H9 (cell line): ENCODE results near the gene MAD1L1. TPM values are rescaled to one million over a fixed set of nuclear protein-coding genes. Genes with fewer than 3 reads are reported as not detected.

ENCODE experiments used
- DNase-seq: peaks from one replicate; pipeline ENCODE4 v3.0.0-alpha.2; 2017
- H2AFZ ChIP-seq: one replicate; pipeline ENCODE4 v1.6.1; 2013; ENCODE audit warnings: mild to moderate bottlenecking, low read length, control low read depth, moderate library complexity
- H2AK5ac ChIP-seq: 2 replicates; pipeline ENCODE4 v1.6.1; 2013; ENCODE audit warnings: low read length, control low read depth, mixed read lengths; ENCODE audit not compliant: insufficient read length
- H2BK120ac ChIP-seq: one replicate; pipeline ENCODE4 v1.6.1; 2013; ENCODE audit warnings: low read depth, mild to moderate bottlenecking, low read length, control low read depth, inconsistent platforms; ENCODE audit not compliant: poor library complexity, severe bottlenecking
- H2BK12ac ChIP-seq: 2 replicates; pipeline ENCODE4 v1.6.1; 2013; ENCODE audit warnings: low read length, control low read depth, mixed read lengths, low read depth; ENCODE audit not compliant: insufficient read length
- H2BK15ac ChIP-seq: 2 replicates; pipeline ENCODE4 v1.6.1; 2013; ENCODE audit warnings: low read depth, low read length, control low read depth
- H2BK20ac ChIP-seq: one replicate; pipeline ENCODE4 v1.6.1; 2013; ENCODE audit warnings: low read depth, mild to moderate bottlenecking, low read length, control low read depth, inconsistent platforms; ENCODE audit not compliant: poor library complexity, severe bottlenecking
- H2BK5ac ChIP-seq: 2 replicates; pipeline ENCODE4 v1.6.1; 2013; ENCODE audit warnings: low read length, control low read depth, mixed read lengths; ENCODE audit not compliant: insufficient read length
- H3K14ac ChIP-seq: 2 replicates; pipeline ENCODE4 v1.6.1; 2013; ENCODE audit warnings: low read length, control low read depth; ENCODE audit not compliant: insufficient read depth
- H3K18ac ChIP-seq: 2 replicates; pipeline ENCODE4 v1.6.1; 2013; ENCODE audit warnings: low read depth, mild to moderate bottlenecking, mixed read lengths, low read length, control low read depth; ENCODE audit not compliant: insufficient read length
- H3K23ac ChIP-seq: 2 replicates; pipeline ENCODE4 v1.6.1; 2013; ENCODE audit warnings: low read length, control low read depth, mixed read lengths, low read depth; ENCODE audit not compliant: insufficient read length
- H3K23me2 ChIP-seq: 2 replicates; pipeline ENCODE4 v1.6.1; 2013; ENCODE audit warnings: low read depth, mild to moderate bottlenecking, mixed read lengths, low read length, control low read depth; ENCODE audit not compliant: insufficient read length, poor library complexity, severe bottlenecking
- H3K27ac ChIP-seq: 2 replicates; pipeline ENCODE4 v1.5.1; 2013; ENCODE audit warnings: low read length, control low read depth, mixed read lengths, low read depth; ENCODE audit not compliant: insufficient read length
- H3K27me3 ChIP-seq: 2 replicates; pipeline ENCODE4 v1.6.1; 2013; ENCODE audit warnings: low read length, control low read depth, inconsistent platforms; ENCODE audit not compliant: insufficient read depth
- H3K4ac ChIP-seq: 2 replicates; pipeline ENCODE4 v1.6.1; 2013; ENCODE audit warnings: low read depth, mild to moderate bottlenecking, control low read depth, inconsistent platforms, low read length, moderate library complexity
- H3K4me1 ChIP-seq: 2 replicates; pipeline ENCODE4 v1.6.1; 2013; ENCODE audit warnings: low read length, control low read depth, inconsistent platforms; ENCODE audit not compliant: insufficient read depth
- H3K4me2 ChIP-seq: 2 replicates; pipeline ENCODE4 v1.6.1; 2013; ENCODE audit warnings: low read length, control low read depth, mixed read lengths; ENCODE audit not compliant: insufficient read length, insufficient read depth
- H3K56ac ChIP-seq: 2 replicates; pipeline ENCODE4 v1.6.1; 2013; ENCODE audit warnings: low read depth, mild to moderate bottlenecking, mixed read lengths, low read length, control low read depth; ENCODE audit not compliant: insufficient read length
- H3K79me1 ChIP-seq: 2 replicates; pipeline ENCODE4 v1.6.1; 2013; ENCODE audit warnings: low read depth, mild to moderate bottlenecking, moderate library complexity, low read length, control low read depth, inconsistent platforms; ENCODE audit not compliant: insufficient read depth, poor library complexity, severe bottlenecking
- H3K79me2 ChIP-seq: 2 replicates; pipeline ENCODE4 v1.6.1; 2013; ENCODE audit warnings: low read length, control low read depth, inconsistent platforms; ENCODE audit not compliant: insufficient read depth
- H3K9ac ChIP-seq: 2 replicates; pipeline ENCODE4 v1.6.1; 2013; ENCODE audit warnings: low read length, control low read depth, mixed read lengths; ENCODE audit not compliant: insufficient read length; ENCODE audit errors: extremely low read depth
- H3K9me3 ChIP-seq: one replicate; pipeline ENCODE4 v1.6.1; 2013; ENCODE audit warnings: low read depth, low read length, inconsistent platforms; ENCODE audit not compliant: control insufficient read depth
- H3T11ph ChIP-seq: one replicate; pipeline ENCODE4 v1.6.1; 2013; ENCODE audit warnings: mild to moderate bottlenecking, low read length, control low read depth, inconsistent platforms
- H4K20me1 ChIP-seq: one replicate; pipeline ENCODE4 v1.6.1; 2013; ENCODE audit not compliant: control insufficient read depth, insufficient read length, insufficient read depth
- H4K5ac ChIP-seq: 2 replicates; pipeline ENCODE4 v1.6.1; 2013; ENCODE audit warnings: low read depth, mild to moderate bottlenecking, mixed read lengths, low read length, control low read depth; ENCODE audit not compliant: insufficient read length
- H4K8ac ChIP-seq: replicated peaks from 2 replicates; pipeline ENCODE4 v1.6.1; 2013; ENCODE audit warnings: low read length, control low read depth, mixed read lengths, low read depth; ENCODE audit not compliant: insufficient read length
- H4K91ac ChIP-seq: 2 replicates; pipeline ENCODE4 v1.6.1; 2013; ENCODE audit warnings: low read depth, mild to moderate bottlenecking, moderate library complexity, mixed read lengths, low read length, control low read depth; ENCODE audit not compliant: insufficient read length
- H3K27ac Mint-ChIP-seq, 3 experiments: 2 replicates in 2 of 3; 3 replicates in 1 of 3; pipeline ENCODE4 v1.8.0; 2020 to 2021; ENCODE audit warnings: mixed read lengths in 3 of 3, mild to moderate bottlenecking in 1 of 3, moderate library complexity in 1 of 3
- H3K27me3 Mint-ChIP-seq: 2 replicates; pipeline ENCODE4 v1.8.0; 2021; ENCODE audit warnings: low read depth, mild to moderate bottlenecking, moderate library complexity, mixed read lengths
- H3K36me3 Mint-ChIP-seq, 3 experiments: 2 replicates in 2 of 3; 3 replicates in 1 of 3; pipeline ENCODE4 v1.8.0; 2020 to 2021; ENCODE audit warnings: low read depth in 3 of 3, mixed read lengths in 3 of 3; ENCODE audit not compliant: insufficient read depth in 1 of 3
- H3K4me1 Mint-ChIP-seq, 2 experiments: 2 replicates each; pipeline ENCODE4 v1.8.0; 2020; ENCODE audit warnings: mixed read lengths in 2 of 2
- H3K4me3 Mint-ChIP-seq, 2 experiments: 2 replicates in 1 of 2; 3 replicates in 1 of 2; pipeline ENCODE4 v1.8.0; 2020 to 2021; ENCODE audit warnings: mild to moderate bottlenecking in 2 of 2, mixed read lengths in 2 of 2, moderate library complexity in 1 of 2
- H3K9me3 Mint-ChIP-seq, 2 experiments: 2 replicates in 1 of 2; 3 replicates in 1 of 2; pipeline ENCODE4 v1.8.0; 2020; ENCODE audit warnings: mild to moderate bottlenecking in 2 of 2, mixed read lengths in 2 of 2, moderate library complexity in 1 of 2
- WGBS: extraction: QIAGEN DNeasy Blood & Tissue Kit; methylation state at CpG from one replicate; pipeline ENCODE4 v1.1.7; 2013; ENCODE audit warnings: missing lambda C conversion rate, low lambda C conversion rate, mixed read lengths; ENCODE audit not compliant: insufficient read length; ENCODE audit errors: extremely low coverage; 5-methylcytosine and 5-hydroxymethylcytosine counted together
- total RNA-seq: library from RNA; stranded (reverse); gene quantifications from 2 replicates; pipeline ENCODE4 v1.2.1, GENCODE V29; 2021
- TF ChIP-seq, protein P1 (sequence below): fragments of 200-600 bp; sonication (generic); conservative IDR thresholded peaks from 3 replicates; pipeline ENCODE4 v1.8.0; 2021; ENCODE audit warnings: antibody characterized with exemption, mild to moderate bottlenecking

MAD1L1 gene
- total RNA-seq, 1 experiment from 2014 or later: 39.0 TPM

DNA sequence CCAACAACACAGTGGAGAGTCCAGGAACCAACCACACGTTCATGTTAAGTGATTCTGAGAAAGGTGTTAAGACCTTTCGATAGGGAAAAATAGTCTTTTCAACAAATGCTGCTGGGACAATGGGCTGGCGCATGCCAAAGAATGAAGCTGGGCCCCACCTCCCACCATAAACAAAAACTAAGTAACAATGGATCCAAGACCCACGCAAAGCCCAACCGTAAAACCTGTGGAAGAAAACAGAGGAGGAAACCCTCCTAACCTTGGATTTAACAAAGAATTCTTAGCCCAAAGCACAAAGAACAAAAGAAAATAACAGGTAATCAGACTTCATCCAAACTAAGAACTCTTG, 289.8 kb downstream of the MAD1L1 start:
- TF ChIP-seq, protein P1, sequence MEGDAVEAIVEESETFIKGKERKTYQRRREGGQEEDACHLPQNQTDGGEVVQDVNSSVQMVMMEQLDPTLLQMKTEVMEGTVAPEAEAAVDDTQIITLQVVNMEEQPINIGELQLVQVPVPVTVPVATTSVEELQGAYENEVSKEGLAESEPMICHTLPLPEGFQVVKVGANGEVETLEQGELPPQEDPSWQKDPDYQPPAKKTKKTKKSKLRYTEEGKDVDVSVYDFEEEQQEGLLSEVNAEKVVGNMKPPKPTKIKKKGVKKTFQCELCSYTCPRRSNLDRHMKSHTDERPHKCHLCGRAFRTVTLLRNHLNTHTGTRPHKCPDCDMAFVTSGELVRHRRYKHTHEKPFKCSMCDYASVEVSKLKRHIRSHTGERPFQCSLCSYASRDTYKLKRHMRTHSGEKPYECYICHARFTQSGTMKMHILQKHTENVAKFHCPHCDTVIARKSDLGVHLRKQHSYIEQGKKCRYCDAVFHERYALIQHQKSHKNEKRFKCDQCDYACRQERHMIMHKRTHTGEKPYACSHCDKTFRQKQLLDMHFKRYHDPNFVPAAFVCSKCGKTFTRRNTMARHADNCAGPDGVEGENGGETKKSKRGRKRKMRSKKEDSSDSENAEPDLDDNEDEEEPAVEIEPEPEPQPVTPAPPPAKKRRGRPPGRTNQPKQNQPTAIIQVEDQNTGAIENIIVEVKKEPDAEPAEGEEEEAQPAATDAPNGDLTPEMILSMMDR: no peak
- no peak for DNase-seq

More for the DNA sequence above, 289.8 kb downstream of the MAD1L1 start:
- peaks cover 6 to 14% (median 13%) of the 10 kb centered on the region in 3 experiments for H3K36me3 Mint-ChIP-seq
- WGBS: no CpG with 5 or more reads among the region's 5 CpGs
- Histone ChIP-seq H4K5ac (no peak overlapping the region), H3K14ac (no peak overlapping the region; the same call in 1 of the 2 replicates), H3K9me3 (peaks cover 8% of the 10 kb centered on the region), H3K27ac (no peak overlapping the region), H2BK5ac (no peak overlapping the region), H2AFZ (no peak overlapping the region), H2BK20ac (no peak overlapping the region), H2BK15ac (no peak overlapping the region), H2AK5ac (no peak overlapping the region), H3K27me3 (no peaks in the 10 kb centered on the region), H3K4me2 (no peak overlapping the region), H4K8ac (no peak overlapping the region), H3K9ac (no peak overlapping the region), H3K18ac (no peak overlapping the region), H2BK120ac (no peak overlapping the region), H4K20me1 (no peaks in the 10 kb centered on the region), H3K4me1 (peaks cover 2% of the 10 kb centered on the region; the same call in 1 of the 2 replicates), H2BK12ac (no peak overlapping the region), H3K79me1 (no peaks in the 10 kb centered on the region), H3T11ph (no peak overlapping the region), H3K23me2 (no peaks in the 10 kb centered on the region), H3K79me2 (no peaks in the 10 kb centered on the region), H4K91ac (no peak overlapping the region), H3K23ac (no peak overlapping the region), H3K4ac (no peak overlapping the region), H3K56ac (no peak overlapping the region)
- H3K4me3 Mint-ChIP-seq: no peak overlapping the region
- peaks cover 12 to 13% of the 10 kb centered on the region in 2 experiments for H3K9me3 Mint-ChIP-seq
- H3K27ac Mint-ChIP-seq: peak overlapping the region; percentile 32 to 94 (median 37); a peak in 5 of 7 replicates
- H3K27me3 Mint-ChIP-seq: no peaks in the 10 kb centered on the region
- H3K4me1 Mint-ChIP-seq: peaks cover 25 to 34% of the 10 kb centered on the region in 2 experiments
